SU-DHL-6 (cell line): ENCODE data around the gene HIVEP3.

ENCODE experiments used
- H2AFZ ChIP-seq: fragments of 200-600 bp; sonication (generic); 2 replicates; pipeline ENCODE4 v1.6.1; 2014; ENCODE audit warnings: low read depth, mild to moderate bottlenecking, moderate library complexity, mixed read lengths, antibody characterized with exemption, low read length; ENCODE audit not compliant: severe bottlenecking
- H3F3A ChIP-seq: fragments of 200-600 bp; shearing (Covaris generic); 2 replicates; pipeline ENCODE4 v1.6.0; 2016; ENCODE audit warnings: antibody characterized with exemption, mild to moderate bottlenecking; ENCODE audit not compliant: insufficient read depth
- H3K27ac ChIP-seq: fragments of 200-600 bp; sonication (generic); 2 replicates; pipeline ENCODE4 v1.5.1; 2016; ENCODE audit warnings: low read depth, mild to moderate bottlenecking, low read length, moderate library complexity, mixed read lengths
- H3K27me3 ChIP-seq: fragments of 200-600 bp; sonication (generic), shearing (Covaris generic); 2 replicates; pipeline ENCODE4 v1.6.0; 2014; ENCODE audit warnings: mild to moderate bottlenecking, low read length
- H3K36me3 ChIP-seq: fragments of 200-600 bp; sonication (generic); 2 replicates; pipeline ENCODE4 v1.6.1; 2014; ENCODE audit warnings: mild to moderate bottlenecking, low read length, mixed read lengths
- H3K4me2 ChIP-seq: fragments of 300-600, 200-600 bp; shearing (Covaris generic), sonication (generic); 2 replicates; pipeline ENCODE4 v1.6.0; 2014; ENCODE audit warnings: low read length, low read depth, mild to moderate bottlenecking; ENCODE audit not compliant: poor library complexity, severe bottlenecking
- H3K4me3 ChIP-seq: fragments of 200-600 bp; sonication (generic); 2 replicates; pipeline ENCODE4 v1.5.1; 2014; ENCODE audit warnings: antibody characterized with exemption, low read length, mild to moderate bottlenecking, mixed read lengths; ENCODE audit not compliant: insufficient read depth, poor library complexity, severe bottlenecking
- H3K79me2 ChIP-seq: fragments of 200-600 bp; sonication (generic); 2 replicates; pipeline ENCODE4 v1.6.1; 2014; ENCODE audit warnings: mild to moderate bottlenecking, low read length, moderate library complexity; ENCODE audit not compliant: insufficient read depth
- H3K9ac ChIP-seq: fragments of 200-600 bp; sonication (generic); 2 replicates; pipeline ENCODE4 v1.7.0; 2014; ENCODE audit warnings: mild to moderate bottlenecking, low read length
- H3K9me2 ChIP-seq: fragments of 200-600 bp; sonication (generic); replicated peaks from 2 replicates; pipeline ENCODE4 v1.6.1; 2014; ENCODE audit warnings: low read length; ENCODE audit not compliant: insufficient read depth
- H3K9me3 ChIP-seq: fragments of 200-600 bp; sonication (generic); 2 replicates; pipeline ENCODE4 v1.6.1; 2014; ENCODE audit warnings: low read length, mixed read lengths; ENCODE audit not compliant: insufficient read depth
- H4K20me1 ChIP-seq: fragments of 200-600 bp; sonication (generic); 2 replicates; pipeline ENCODE4 v1.6.1; 2014; ENCODE audit warnings: low read depth, mild to moderate bottlenecking, antibody characterized with exemption, low read length, moderate library complexity, mixed read lengths
- CTCF ChIP-seq: fragments of 200-600 bp; sonication (generic); IDR thresholded peaks from one replicate; pipeline ENCODE4 v1.5.1; 2017; ENCODE audit warnings: antibody characterized with exemption, mild to moderate bottlenecking, low read length, moderate library complexity; ENCODE audit not compliant: insufficient read depth, poor library complexity, severe bottlenecking
- EZH2phosphoT487 ChIP-seq: fragments of 200-600 bp; sonication (generic), shearing (Covaris generic); conservative IDR thresholded peaks from 2 replicates; pipeline ENCODE4 v1.6.1; 2018; ENCODE audit warnings: mild to moderate bottlenecking, antibody characterized with exemption, low read length, moderate library complexity, mixed read lengths

Gene HIVEP3

GRCh38 chr1:41958015-41958673 is 39.4 kb upstream of the HIVEP3 start:
- no peaks in the 10 kb centered on the region for H3F3A ChIP-seq
- no peak overlapping the region for H3K27ac ChIP-seq
- H3K4me3 ChIP-seq: no peak overlapping the region
- H4K20me1 ChIP-seq: no peaks in the 10 kb centered on the region
- H3K9ac ChIP-seq: no peak overlapping the region
- no peaks in the 10 kb centered on the region for H3K27me3 ChIP-seq
- no peaks in the 10 kb centered on the region for H3K79me2 ChIP-seq
- H3K4me2 ChIP-seq: no peak overlapping the region
- H3K36me3 ChIP-seq: no peaks in the 10 kb centered on the region
- no peak overlapping the region for H2AFZ ChIP-seq
- no peaks in the 10 kb centered on the region for H3K9me3 ChIP-seq
- no peaks in the 10 kb centered on the region for H3K9me2 ChIP-seq
- TF ChIP-seq EZH2phosphoT487: no peak
- TF ChIP-seq CTCF: no peak

GRCh38 chr1:41957568-41957967 is 38.8 kb upstream of the HIVEP3 start:
- Histone ChIP-seq H3K27ac (no peak overlapping the region), H3K9me3 (no peaks in the 10 kb centered on the region), H4K20me1 (no peaks in the 10 kb centered on the region), H2AFZ (no peak overlapping the region), H3F3A (no peaks in the 10 kb centered on the region), H3K4me3 (no peak overlapping the region), H3K27me3 (no peaks in the 10 kb centered on the region), H3K4me2 (no peak overlapping the region), H3K9me2 (no peaks in the 10 kb centered on the region), H3K36me3 (no peaks in the 10 kb centered on the region), H3K79me2 (no peaks in the 10 kb centered on the region), H3K9ac (no peak overlapping the region)
- TF ChIP-seq EZH2phosphoT487: no peak
- TF ChIP-seq CTCF: no peak

- H3K4me2 ChIP-seq: no peak overlapping the region
- no peaks in the 10 kb centered on the region for H3F3A ChIP-seq
- H3K27ac ChIP-seq: no peak overlapping the region
Observed at GRCh38 chr1:41955461-41956159, 36.9 kb upstream of the HIVEP3 start.

More at GRCh38 chr1:41955461-41956159, 36.9 kb upstream of the HIVEP3 start:
- no peak overlapping the region for H2AFZ ChIP-seq
- no peaks in the 10 kb centered on the region for H3K36me3 ChIP-seq
- H3K9ac ChIP-seq: no peak overlapping the region
- no peaks in the 10 kb centered on the region for H3K27me3 ChIP-seq
- no peak for TF ChIP-seq CTCF
- TF ChIP-seq EZH2phosphoT487: no peak
- H4K20me1 ChIP-seq: no peaks in the 10 kb centered on the region
- no peaks in the 10 kb centered on the region; the same call in 1 of the 2 replicates for H3K9me2 ChIP-seq
- H3K79me2 ChIP-seq: no peaks in the 10 kb centered on the region
- no peak overlapping the region for H3K4me3 ChIP-seq
- H3K9me3 ChIP-seq: no peaks in the 10 kb centered on the region; the same call in 1 of the 2 replicates
